GM19193 (cell line): ENCODE results near the gene IQCH.

Experiments
- POLR2A ChIP-seq: IDR thresholded peaks from 4 replicates; pipeline ENCODE4 v1.6.1; 2011; ENCODE audit not compliant: insufficient read depth, insufficient read length; ENCODE audit errors: extremely low read depth

Gene IQCH

DNA sequence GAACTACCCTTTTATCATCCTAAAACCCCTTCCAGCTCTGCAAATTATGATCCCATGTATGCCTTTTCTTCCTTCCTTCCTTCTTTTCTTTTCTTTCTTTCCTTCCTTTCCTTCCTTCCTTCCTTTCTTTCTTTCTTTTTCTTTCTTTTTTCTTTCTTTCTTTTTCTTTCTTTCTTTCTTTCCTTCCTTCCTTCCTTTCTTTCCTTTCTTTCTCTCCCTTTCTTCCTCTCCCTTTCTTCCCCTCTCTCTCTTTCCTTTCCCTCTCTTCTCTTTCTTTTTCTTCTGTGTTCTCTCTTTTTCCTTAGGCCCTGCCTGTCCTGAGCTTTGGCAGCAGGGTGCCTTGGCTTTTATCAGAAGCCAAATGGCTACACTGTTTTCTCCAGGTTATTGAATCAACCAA, 66.8 kb downstream of the IQCH start:
- no peak for TF ChIP-seq POLR2A

DNA sequence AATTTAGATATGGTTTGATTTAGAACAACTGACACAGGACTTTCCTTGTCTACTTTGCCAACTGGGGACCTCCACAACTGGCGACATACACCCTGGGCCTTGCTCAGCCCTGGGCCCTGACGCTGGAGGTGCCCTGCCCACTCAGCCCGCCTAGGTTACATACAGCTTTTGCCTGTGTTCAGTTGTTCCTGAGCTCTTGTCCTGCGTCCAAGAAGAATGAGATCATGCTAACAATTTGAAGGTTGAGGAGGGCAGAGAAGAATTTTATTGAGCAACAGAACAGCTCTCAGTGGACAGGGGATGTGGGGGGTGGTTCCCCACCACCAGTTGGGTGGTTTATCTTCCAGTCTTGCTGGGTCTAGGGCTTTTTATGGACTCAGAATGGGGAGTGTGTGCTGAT, 67.9 kb downstream of the IQCH start:
- no peak for TF ChIP-seq POLR2A

DNA sequence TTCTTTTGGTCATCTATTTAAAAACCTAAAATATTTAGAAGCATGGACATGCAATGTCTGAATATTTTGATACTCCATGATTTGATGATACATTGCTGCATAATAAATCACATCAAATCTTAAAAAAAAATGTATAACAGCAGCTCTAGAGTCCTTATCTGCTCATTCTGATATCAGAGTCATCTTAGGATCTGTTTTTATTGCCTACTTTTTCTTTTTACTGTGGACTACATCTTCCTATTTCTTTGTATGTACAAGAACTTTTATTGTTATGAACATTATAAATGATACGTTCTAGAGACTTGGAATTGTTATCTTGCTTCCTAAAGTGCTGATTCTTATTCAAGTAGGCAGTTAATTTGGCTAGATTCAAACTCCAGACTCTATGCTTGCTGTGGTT, 72.7 kb downstream of the IQCH start:
- TF ChIP-seq POLR2A: no peak

DNA sequence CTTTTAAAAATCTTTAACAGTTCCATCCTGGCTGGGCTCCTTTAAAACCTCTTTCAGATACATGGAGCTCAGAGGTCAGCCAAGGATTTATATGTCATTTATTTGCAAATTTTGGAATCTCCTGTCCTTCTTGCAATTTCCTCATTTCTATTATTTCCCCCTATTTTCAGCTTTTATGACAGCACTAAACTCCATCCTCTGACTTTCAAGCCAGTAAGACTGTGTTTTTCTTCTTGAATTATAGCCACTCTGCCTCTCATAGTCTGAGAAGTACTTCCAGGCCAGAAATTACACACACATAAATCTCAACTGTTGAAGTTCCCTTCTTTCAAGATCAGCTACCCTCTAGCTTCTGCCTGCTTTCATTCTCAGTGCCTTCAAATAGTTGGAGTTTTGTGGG, 73.2 kb downstream of the IQCH start:
- TF ChIP-seq POLR2A: no peak

DNA sequence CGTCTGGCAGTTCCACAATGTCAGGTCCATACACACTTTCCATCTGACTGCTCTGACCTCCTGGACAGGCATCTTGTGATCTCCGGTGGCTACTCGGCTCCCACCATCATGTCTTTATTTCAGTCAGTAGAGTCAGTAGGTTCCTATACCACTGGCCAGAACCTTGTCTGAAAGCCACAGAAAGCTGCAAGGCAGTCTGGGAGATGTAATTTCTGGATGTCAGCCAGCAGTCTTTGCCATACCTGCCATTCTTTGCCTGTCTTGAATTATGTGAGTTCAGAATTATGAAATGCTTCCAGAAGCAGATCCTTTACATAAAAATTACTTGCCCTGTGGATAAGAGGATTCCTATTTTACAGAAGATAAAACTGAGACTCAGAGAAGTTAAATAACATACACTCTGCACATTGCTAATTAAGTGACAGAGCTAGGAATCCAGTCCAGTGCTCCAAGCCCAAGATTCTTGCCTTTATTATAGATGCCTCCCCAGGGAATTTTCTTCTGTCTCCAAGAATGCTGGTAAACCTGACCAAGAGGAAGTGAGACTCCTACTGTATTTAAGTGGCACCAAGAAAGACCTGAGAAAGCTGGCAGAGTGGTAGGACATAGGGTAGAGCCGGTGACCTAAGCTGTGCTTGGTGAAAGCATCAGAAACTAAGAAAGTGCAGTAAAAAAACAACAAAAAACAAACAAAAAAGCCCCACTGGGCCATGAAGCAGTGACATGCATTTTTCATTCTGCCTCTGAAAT, 75.6 kb downstream of the IQCH start:
- TF ChIP-seq POLR2A: no peak

DNA sequence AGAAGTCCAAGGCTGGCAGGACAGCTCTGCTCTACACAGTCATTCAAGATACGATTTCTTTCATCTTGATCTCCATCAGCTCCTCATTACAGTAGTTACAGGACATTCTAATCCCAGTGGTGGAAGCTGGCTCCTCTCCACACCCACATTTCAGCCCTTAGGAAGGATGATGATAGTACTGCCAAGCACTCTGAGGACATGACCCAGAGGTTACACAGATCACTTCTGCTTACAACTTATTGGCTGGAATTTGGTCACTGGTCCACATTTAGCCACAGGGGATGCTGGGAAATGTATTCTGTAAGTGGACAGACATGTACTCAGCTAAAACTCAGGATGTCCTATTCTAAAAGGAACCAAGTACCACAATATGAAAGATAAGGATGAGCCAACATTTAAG, 77.1 kb downstream of the IQCH start:
- no peak for TF ChIP-seq POLR2A

DNA sequence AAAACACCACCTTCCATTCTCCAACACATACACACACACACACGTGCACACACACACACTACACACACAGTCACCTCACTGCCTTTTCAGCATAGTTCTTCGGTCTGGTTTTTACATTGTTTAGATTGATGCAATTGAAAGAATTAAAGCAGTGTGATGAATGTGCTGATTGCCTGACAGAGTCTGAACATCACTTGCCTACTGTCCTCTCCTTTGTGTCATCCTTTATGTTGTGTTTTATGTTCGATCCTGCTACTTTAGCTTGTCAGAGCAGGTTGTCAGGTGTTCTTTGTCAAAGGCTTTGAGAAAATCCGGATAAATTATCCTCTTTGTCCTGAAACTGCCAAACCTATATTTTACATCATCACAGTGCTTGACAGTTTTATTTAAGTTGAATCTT, 80.4 kb downstream of the IQCH start:
- no peak for TF ChIP-seq POLR2A

DNA sequence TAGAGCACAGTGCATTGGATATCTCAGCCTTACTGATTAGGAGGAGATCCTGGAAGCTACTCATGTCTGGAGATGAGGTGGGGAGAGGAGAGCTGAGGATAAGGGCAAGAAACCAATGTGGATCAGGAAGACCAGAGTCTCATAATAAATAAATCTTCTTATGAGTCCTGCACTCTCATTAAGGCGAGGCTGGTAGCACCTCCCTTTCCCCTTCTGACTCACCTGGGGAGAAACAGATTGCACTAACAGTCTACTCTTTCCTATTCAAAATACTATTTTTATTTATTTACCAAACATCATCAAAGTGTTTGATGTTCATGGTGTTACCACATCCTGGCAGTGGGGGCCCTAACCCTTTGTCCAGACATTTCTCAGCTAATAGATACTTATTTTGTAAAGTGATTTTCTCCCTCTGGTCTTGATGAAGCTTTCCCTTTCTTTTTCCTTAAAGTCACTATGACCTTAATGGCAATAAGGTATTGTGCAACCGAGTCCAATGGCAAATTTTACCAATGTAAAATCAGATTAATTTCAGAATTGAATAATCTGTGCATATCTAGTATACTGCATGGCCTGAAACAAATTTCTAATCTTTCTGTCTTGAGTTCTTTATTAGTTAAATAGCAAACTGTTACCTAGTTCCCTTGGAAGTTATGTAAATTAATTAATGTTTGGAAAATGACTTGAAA, 81.1 kb downstream of the IQCH start:
- no peak for TF ChIP-seq POLR2A

DNA sequence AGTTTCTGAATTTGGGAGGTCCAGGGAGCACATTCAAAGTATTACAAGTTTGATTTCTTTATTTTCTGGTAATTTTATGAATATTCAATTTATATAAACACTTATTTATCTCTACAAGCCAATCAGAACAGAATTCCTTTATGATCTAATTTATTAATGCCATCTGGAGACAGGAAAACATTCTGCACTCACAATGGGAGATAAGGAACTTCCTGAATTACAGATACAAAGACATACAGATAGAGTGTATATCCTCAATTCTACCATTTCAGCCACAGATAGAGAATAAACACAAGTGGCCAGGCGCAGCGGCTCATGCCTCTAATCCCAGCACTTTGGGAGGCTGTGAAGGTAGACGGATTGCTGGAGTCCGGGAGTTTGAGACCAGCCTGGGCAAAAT, 86.0 kb downstream of the IQCH start:
- no peak for TF ChIP-seq POLR2A

DNA sequence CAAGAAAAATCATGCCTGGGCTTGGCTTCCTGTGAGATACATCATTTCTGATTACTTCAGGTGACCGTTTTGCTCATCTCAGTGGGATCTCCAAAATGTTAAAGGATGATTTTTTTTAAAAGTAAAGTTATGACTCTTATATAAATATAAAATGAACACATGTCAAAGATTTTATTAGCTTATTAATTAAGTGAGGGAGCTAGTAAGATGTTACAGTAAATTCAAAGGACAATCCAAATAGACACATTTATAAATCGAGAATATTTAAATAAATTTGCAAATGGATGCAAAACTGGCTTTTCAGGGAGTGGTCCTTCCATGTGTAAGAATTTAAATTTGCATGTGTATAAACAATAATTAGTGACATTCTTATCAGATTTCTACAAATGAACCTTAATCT, 87.0 kb downstream of the IQCH start:
- TF ChIP-seq POLR2A: no peak

DNA sequence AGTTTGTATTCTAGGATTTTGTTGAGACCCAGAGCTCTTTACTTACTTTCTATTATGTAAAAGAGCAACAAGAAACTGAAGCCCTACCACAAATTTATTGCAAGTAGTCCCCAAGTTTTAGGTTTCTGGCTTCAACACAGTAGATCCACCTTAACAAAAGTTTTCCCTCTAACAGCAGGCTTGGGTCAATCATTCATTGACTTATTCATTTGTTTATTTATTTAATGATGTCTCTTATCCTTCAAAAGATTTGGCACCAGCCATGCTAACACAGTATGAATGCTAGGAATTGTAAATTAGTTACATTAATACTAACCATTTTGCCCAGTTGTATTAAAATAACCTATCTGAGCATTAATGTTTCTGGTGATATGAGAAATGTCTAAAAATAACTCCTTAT, 88.6 kb downstream of the IQCH start:
- TF ChIP-seq POLR2A: no peak

DNA sequence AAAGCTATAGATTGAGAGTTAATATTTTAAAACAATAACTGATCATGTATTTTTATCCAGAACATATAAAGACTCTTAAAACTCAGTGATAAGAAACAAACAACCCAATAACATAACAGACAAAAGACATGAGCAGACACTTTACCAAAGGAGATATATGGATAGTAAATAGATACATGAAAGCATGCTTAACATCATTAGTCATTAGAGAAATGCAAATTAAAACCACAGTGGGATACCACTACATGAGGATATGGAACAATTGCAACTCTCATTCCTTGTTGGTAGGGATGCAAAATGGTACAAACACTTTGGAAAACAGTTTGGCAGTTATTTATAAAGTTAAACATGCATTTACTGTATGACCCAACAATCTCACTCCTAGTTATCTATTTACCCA, 95.0 kb downstream of the IQCH start:
- TF ChIP-seq POLR2A: no peak

DNA sequence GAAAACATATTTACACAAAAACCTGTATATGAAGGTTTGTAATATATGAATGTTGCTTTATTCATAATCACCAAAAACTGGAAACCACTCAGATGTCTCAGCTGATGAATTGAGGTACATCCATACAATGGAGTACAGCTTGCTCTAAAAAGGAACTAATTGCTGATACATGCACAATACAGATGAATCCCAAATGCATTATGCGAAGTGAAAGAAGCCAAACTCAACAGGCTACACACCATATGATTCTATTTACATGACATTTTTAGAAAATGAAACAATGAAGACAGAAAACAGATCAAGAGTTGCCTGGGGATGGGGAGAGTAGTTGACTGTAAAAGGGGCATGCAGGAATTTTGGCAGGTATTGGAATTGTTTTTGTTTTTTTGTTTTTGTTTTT, 95.5 kb downstream of the IQCH start:
- no peak for TF ChIP-seq POLR2A

DNA sequence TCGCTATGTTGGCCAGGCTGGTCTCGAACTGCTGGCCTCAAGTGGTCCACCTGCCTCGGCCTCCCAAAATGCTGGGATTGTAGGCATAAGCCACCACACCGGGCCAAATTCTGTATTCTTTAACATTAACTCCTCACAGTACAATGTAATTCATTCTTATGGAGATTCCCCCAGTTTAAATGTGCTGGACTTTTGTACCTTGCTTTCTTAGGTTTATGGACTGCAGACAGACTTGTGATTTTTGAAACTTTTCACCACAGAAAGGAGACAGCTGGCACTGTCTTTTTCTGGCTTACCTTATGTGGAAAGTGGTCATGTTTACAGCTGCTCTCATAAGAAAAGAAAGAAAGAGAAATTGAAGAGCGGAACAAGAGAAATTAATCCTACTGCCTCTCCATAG, 103.8 kb downstream of the IQCH start:
- TF ChIP-seq POLR2A: no peak

DNA sequence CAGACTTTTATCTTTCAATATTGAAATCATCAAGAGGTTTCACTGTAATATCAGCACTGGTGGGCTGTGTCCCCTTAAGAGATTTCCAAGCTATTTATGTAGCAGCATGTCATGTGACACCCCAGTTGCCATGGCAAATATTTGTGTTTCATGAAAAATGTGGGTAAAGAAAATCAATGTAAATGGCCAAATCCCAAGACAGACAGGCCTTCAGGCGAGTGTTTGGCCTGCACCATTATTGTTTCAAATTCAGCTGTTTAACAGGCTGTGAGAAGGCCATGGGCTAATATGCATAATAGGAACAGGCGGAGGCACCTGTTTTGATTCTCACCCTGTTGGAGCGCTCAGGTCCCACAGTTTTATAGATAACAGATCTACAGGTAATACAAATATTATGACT, 104.2 kb downstream of the IQCH start:
- no peak for TF ChIP-seq POLR2A

DNA sequence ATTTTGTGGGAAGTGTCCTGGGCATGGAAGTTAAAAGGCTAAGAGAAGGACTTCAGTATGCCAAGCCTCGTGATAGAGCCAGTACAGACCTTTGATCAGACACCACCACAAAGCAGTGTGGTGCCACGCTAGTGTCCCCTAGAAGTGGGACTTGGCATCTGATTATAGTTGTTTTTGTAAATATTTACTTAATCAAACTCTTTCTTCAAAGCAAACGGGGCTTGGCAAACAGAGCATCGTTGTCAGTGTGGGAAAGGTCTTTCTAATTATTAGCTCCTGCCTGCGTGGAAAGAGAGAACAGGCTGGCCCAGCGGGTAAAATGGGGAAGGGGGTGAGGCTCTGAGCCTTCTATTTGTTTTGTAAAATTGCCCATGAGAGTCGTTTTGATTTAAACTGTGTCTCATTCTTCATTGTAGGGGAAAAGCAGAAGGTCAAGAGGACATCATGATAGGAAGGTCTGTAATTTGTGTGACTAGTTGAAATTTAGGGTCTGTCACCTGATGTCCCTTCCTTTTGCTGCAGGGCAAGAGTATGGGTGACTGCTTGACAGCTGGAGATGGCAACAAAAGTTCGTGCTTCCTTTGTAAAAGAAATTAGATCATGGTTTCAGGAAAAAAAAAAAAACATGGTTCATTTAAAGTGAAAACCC, 105.0 kb downstream of the IQCH start:
- no peak for TF ChIP-seq POLR2A
